H4 (cell line): ENCODE results near the gene PITX3. TPM values are rescaled to one million over a fixed set of nuclear protein-coding genes. Genes with fewer than 3 reads are reported as not detected.
"Not testable (repeated sequence)": the region's sequence is repeated elsewhere in the genome, so short reads cannot be mapped to it uniquely, and the experiment has no call there.

Source experiments
- DNase-seq: peaks from one replicate; pipeline ENCODE4 v3.0.0-alpha.2; 2015; ENCODE audit warnings: low spot score
- total RNA-seq: library from RNA; depleted of rRNA; stranded (reverse); fragments of >200 nt; shearing (Covaris generic); gene quantifications from 2 replicates; pipeline ENCODE4 v1.2.3, GENCODE V29; 2014

PITX3 gene
- total RNA-seq, 1 experiment from 2014 or later = not detected

DNA sequence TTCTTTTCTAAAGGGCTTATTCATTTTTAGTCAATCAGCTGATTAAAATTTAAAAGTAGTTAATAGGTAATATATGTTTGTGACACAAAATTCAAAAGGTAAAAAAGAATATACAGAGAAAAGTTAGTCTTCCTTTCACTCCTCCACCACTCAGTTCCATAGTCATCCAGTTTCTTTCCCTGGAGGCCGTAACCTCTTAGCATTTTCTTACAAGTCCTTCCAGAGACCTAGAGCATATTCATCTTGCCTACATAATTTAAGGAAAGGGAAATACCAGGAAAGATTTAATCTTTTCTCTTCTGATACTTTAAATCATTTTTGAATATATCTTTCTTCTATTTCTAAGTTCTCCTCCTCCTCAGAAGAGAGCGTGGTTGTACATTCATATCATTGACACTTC lies 14.1 kb upstream of the PITX3 start:
- no peak for DNase-seq

DNA sequence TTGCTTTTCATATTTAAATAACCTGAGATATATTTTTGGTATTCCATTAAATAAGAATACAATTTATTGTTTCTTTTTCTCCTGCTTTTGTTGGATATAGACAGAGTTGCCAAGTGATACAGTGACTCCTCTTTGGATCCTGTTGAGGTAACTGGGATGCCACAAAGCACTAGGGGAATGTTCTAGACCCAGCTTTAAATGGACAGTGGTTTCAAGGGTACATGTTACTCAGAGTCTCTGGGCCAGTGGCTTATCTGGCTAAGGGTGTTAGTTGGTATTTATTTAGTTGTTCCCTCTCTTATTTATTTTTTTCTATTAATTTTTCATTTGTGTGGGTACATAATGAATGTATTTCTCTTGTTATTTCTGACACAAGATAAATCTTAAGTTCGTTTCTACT lies 13.1 kb upstream of the PITX3 start:
- DNase-seq = no peak

DNA sequence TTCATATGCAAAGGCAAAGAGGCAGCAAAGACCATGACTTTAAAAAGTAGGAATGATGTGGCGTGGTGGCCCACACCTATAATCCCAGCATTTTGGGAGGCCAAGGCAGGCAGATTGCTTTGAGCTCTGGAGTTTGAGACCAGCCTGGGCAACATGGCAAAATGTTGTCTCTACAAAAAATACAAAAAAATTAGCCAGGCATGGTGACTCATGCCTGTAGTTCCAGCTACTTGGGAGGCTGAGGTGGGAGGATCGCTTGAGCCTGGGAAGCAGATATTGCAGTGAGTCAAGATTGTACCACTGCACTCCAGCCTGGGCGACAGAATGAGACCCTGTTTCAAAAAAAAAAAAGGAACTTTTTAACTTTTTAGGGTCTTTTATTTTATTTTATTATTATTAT lies 11.2 kb upstream of the PITX3 start:
- not testable (repeated sequence) for DNase-seq

DNA sequence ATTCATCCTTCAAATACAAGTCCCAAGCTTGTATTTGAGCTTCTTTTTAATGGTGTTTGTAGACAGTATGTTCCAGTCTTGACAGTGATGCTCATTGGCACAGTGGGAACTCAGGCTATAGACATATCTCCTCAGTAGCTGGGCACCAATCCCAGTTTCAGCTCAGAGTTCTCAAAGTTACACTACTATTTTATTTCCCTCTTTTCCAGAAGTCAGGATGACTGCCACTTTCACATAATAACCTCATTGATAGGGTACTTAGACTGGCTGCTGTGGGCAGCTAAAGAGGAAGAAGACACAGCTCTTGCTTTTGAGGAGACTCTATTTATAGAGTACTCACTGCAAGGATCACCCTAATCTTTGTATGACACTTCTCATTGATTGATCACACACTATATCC lies 6.4 kb upstream of the PITX3 start:
- no peak for DNase-seq

DNA sequence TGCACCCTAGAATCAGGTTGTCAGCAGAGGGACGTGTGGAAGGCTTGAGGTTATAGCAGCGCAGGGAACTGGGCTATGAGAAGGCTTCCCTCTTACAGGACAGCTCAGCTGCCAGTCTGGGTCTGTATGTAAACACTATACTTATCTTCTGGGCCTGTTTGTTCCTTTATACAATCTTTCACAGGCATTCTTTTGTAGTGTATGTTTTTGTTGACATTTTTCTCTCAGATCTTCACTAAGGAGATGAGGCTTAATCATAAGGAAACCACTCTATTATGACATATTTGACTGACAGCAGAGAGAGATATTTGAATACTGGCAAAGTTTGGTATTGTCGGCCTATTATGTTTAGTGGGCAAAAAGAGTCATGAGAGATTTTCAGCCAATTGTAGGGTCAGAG lies 4.9 kb upstream of the PITX3 start:
- DNase-seq = no peak

DNA sequence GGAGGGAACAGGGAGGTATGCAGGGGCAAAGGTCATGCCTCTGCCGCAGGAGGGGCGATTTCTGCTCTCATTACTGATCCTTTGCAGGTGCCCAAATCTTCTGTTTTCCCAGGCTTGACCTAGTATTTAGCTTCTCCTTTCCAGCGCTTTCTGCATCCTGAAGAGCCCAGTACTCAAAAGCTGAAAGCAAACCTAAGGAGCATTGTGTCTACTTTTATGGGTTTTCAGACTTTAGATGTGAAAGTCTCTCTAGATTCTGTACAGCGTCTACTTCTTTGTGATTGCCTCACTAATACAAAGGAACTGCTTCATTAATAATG lies 4.6 kb upstream of the PITX3 start:
- no peak for DNase-seq

DNA sequence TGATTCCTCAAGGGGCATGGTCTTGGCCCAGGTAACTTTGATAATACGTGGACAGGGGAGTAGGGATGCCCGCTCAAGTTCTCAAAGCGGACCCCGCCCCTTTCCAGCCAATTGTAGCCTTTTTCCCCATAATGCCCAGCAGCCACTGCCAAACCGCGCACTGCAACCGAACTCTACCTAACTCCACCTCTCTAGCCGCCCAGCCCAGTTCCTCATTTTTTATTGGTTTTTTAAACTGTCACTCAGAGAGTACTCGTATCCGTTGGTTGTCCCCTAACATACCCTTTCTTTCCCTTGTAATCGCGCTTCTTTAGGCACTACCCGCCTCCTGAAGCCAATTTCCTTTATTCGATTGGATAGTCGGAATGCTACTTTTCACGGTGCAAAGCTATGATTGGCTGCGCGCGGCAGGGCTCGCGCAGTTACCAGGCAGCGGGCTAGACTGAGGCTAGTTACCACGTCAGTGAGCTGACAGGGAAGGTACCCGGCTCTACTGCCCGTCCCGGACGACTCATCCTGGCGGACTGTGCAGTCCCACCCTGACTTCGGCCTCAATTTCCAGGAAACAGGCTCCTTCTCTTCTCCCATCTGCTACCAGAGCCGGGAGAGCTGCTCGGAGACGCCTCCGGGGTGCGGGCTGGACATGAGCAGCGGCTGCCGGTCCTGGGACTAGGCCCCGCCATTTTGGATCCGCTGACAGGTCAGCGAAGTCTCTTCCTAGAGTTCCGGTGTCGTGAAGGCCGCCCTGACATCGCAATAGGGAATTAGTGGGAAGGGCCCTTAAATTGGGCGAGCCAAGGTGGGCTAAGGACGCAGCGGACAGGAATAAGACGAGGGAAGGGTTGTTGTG lies 4.0 kb upstream of the PITX3 start, which contains the start of gene GBF1:
TSS of gene GBF1 (plus strand) at position 451 of the 850 bp plus-strand sequence. CDS start 13,407 bp downstream, outside the sequence.
- DNase-seq = peak; percentile 99

DNA sequence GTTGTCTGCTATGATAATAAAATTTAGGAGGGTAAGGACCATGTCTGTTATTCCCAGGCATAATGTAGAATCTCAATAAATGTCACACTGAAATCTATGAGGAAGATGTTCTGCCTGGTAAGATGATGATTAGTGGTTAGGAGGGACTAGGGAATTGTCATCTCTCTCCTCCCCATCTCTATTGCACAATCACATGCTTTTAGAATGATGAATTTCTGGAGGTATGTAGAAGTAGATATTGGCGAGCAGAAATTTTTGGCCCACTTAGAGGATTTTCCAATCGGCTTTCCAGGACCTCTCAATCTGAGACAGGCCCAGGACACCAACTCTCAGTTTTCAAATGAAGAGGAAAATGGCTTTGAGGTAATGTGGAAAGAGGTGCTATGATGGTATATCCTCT lies 2.0 kb upstream of the PITX3 start:
- no peak for DNase-seq

DNA sequence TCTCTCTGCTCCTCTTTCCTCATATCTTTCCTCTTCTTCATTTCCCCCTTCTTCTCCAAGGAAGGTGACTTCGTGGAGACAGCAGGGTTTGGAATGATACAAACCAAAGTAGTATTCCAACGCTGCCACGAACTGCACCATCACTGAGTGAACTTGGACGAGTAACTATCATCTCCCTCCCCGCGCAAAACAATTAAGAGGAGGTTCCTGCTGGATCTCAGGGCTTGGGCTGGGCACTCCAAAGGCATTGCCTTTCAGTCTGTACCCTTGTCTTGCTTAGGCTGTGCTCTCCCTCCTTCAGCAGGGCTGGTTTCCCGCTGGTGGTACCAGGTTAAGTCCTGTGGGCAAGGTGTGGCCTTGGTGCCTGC lies 790 bp upstream of the PITX3 start:
- no peak for DNase-seq

DNA sequence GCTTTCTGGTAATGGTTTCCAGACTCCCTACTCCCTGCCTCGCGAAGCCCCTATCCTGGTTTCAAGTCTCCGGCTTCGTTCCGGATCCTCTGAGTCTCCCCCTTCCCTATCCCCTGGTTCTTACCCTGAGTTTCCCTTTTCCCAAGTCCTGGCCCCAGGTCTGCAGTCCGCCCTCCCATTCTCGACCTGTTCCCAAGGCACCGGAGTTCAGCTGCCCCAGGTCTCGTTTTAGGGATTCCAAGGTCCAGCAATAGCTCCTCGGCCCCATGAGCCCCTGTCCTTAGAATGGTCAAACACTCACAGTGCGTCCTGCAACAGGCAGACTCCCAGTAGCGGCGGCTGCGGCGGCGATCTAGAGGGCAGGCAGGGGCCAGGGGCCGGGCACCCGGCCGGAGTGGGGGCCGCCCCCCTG lies 274 bp downstream of the PITX3 start:
- no peak for DNase-seq

DNA sequence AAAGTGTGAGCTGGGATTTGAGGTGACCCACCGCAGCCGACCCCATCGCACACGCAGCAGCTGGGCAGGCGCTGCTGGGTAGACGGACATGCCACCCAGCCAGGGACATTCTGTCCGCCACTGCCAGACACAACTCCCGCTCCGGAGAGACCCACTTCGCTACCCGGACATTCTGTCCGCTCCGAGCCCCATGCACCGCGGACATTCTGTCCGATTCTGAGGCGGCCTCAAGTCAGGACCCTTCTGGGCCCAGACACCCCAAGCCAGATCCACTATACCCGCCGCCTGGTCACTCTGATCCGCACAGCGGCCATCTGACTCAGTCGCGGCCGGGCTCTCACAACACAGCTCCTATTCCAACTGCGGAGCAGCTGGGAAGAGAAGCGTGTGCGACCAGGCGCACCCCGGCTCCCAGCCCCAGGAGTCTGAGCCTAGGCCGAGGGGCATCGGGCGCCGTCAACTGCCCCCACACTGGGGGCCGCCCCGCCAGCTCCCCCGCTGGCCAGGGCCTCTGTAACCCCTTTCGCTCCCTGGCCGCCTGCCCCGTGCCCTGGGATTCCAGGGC lies 763 bp downstream of the PITX3 start:
- DNase-seq = no peak

DNA sequence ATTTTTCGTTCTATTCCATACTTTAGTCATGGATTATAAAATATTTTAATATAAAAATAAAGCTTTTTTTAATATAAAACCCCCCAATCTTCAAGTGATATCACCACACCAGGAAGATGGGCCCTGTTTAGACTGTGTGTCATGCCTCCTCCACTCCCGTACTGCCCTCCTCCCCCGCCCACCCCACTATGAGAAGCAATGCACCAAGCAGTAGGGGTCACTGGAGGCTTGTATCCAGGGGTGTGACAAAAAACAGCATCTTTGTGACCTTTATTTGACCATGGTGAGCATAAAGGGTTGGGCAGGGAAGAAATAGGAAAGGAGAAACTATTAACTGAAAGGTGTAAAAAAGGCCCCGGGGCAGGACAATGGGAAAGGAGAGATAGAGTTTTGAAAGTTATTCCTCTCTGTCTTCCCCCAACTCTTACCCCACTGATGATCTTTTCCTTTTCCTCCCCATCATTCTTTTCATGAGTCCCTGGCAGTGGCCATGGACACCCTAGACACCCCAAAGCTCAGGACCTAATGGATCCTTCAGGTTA lies 3.5 kb downstream of the PITX3 start:
- DNase-seq = no peak

DNA sequence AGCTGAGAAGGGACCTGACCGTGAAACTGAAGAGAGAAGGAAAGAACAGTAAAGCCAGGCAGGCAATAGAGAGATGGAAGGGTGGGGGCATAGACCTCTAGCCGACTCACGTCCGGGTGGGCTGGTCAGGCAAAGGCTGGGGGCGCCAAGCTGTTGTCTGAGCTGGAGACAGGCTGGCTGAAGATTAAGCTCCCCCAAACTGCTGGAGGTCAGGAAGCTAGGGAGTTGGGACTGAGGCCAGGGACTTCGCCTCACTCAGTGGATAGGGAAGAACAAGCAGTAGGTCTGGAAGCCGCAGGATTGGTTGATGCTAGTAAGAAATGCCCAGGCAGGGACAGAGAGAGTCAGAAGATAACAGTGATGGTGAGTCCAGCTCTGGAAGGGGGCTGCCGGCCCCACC lies 5.3 kb downstream of the PITX3 start:
- no peak for DNase-seq

DNA sequence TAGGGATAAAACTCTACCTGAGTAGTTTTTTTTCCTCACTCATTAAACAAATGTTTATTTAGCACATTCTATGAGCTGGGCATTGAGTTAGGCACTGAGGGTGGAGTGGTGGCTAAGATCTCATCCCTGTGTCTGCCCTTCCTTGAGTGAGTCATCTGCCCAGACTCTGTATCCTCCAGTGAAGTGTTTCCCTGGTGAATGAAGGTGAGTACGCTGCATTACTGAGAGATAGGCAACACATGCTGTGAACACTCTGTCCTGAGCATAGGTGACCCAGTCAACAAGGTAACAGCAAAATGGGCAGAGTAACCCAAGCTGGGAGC lies 5.8 kb downstream of the PITX3 start:
- no peak for DNase-seq

DNA sequence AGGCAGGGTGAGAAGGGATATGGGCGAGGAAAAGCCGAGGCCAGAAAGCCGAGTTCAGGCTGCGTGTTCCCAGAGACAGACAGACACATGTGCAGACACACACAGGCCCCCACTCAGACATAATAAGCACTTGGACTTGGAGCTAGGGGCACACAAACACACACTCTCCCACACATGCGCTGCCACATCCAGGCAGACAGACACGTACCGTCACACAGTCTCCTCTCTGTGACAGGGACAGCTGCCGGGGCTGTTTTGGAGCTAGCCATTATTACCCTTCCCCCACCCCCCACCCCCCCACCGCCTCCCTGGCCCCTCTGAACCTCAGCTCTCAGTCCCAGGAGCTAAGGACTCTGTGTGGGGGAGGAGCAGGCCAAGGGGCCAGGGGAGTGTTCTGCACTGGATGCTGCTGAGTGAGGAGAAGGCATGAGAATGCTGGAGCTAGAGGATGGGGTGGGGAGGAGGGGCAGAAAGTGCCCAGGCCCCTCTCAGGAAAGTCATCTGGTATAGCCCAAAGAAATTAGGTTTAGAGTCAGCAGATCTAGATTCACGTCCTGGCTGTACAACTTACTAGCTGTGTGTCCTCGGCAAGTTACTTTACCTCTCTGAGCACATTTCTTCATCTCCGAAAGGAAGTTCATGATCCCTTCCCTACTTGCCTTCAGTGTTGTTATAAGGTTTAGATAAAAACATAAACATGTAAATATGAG lies 6.3 kb downstream of the PITX3 start:
- no peak for DNase-seq

DNA sequence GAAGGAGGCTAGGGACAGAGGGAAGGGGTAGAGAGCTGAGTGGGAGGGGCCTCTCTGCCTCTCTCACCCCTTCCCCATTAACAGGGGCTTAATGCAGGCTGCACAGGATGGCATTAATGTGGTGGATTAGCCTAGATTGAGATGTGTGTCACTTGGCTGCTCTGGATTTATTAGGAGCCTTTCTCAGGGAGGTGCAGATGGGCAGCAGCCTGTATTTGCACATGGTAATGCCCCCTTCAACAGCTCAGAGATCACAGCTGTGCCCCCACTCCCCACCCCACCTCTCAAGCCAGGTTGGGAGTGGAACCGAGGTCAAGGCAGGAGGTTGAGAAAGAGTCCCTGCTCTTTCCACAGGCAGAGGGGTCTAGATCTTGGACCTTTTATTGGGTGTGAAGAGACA lies 7.3 kb downstream of the PITX3 start:
- DNase-seq = no peak

DNA sequence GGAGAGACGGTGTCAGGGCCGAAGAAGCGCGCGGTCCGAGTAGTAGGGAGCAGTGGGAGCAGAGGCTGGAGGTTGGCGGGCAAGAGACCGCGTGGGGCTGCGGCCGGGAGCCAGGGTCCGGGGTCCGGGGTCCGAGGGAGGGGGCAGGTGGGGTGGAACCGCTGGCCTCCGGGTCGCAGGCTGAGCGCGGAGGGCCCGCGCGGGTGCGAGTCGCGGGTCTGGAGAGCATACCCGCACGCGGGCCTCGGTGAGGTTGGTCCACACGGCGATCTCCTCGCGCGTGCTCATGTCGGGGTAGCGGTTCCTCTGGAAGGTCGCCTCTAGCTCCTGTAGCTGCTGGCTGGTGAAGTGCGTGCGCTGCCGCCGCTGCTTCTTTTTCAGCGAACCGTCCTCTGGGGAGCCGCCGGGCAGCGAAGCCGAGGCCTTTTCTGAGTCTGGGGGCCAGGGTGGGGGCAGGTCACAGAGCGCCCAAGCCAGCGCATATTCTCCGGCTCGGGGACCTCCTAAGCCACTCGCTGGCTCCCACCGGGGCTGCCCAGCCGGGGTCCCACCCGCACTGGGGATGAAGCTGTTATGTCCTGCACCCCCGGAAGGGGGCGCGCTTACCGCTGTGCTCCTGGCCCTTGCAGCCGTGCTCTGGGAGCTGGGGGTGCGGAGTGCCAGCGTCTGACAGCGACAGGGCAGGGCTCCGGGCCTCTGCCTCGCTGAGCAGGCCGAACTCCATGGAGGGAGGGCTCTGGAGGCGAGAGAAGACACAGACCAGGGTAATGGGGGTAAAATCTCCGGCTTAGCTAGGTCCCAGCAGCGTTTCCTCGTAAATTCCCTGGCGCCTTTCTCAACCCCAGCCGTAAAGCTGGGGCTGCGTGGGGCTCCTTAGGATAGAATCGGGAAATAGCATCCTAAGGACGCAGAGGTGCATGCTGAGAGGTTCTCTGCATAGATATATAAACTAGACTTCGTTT lies 9.7 kb downstream of the PITX3 start:
- no peak for DNase-seq

DNA sequence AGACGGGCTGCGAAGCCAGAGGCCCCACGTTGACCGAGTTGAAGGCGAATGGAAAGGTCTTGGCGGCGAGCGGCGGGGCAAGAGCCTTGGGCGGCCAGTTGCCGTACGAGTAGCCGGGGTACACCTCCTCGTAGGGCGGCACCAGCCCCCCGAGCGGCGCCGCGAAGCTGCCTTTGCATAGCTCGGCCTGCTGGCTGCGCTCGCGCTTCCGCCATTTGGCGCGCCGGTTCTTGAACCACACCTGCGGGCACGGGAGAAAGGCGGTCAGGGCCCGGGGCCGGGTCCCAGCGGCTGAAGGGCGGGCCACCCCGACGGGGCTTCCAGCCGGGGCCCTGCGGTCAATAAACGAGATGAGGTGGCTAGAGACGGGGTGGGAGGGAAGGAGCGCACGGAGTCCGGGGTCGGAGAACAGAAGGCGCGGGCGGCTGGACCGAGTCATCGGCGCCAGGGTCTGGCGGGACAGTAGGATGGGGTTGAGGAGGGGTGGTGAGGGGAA lies 10.4 kb downstream of the PITX3 start:
- DNase-seq = no peak

DNA sequence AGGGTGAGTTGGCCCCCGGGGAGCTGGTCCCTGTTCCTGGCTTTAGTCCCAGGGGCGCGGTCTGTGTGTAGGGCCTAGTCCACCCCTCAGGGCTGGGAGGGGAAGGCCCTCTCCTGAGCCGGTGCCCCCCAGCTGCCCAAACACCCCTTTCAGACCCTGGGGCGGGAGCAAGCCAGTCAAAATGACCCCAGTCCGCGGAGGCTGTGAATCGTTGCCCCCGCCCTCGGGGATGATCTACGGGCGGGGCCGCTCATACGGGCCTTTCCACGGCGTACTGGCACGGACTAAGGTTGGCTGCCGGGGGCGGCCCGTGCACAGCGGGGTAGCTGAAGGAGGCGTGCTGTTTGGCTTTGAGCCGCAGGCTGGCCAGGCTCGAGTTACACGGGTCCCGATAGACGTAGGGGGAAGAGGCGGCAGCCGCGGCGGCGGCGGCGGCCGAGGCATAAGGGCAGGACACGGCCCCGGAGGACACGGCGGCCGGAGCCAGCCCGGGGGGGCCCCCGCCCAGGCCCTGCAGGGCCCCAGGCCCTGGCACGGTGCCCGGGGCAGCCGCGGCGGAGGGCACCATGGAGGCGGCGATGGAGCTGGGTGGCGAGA lies 10.9 kb downstream of the PITX3 start:
- peak; percentile 57 for DNase-seq

DNA sequence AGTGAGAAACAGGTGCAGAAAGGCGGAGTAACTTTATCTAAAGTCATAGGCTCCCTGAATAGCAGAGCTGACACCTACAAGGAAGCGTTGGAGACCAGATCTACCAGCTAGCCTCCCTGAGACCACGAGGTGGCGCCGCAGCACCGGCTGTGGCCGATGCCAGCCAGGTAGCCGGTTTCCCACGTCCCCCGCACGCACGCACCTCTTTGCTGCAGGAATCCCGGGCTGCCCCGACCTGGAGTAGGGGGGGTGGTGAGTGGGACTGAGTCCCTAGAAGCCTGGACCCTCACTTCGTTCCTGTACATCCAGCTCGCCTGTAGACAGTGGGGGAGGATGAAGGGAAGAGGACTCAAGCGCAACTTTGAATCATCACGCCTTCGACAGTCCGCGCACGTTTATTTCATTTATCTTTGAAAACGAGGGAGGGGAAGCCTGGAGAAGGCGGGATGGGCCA lies 11.5 kb downstream of the PITX3 start:
- DNase-seq = peak; percentile 78

DNA sequence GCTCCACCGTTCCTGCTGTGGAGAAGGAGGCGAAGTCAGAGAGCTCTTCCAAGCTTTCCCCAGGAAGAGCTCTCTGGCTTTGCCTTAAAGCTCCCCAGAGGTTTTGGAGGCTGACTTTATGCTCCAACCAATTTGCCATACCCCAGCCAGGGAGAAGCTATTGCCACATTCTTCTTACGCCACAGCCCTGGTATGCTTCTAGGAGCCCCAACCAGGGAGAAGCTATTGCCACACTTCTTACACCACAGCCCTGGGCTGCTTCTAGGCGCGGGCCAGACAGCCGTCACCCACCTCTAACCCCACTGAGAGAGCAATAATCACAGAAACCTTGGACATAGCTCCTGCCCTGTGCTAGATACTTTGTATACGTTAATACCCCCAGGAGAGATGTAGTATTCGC lies 14.3 kb downstream of the PITX3 start:
- peak; percentile 66 for DNase-seq
